ENCODE data around the gene MAPK7. TPM values are rescaled to one million over a fixed set of nuclear protein-coding genes. Genes with fewer than 3 reads are reported as not detected.

MAPK7 gene
- total RNA-seq (2014; rRNA removed; shearing (Covaris generic)), result 11.5 and 15.5 TPM in 2 replicates

GRCh38 chr17:19378416-19379360 lies at the start of gene MAPK7:
MAPK7 (plus strand) TSS chr17:19378498; CDS start chr17:19378901, 403 bp downstream.
- no peak for DNase-seq (ENCODE audit: low spot score)

- DNase-seq (ENCODE audit: low spot score), result no peak
These were observed 49.2 kb upstream of the MAPK7 start for GRCh38 chr17:19329136-19329535.

DNA sequence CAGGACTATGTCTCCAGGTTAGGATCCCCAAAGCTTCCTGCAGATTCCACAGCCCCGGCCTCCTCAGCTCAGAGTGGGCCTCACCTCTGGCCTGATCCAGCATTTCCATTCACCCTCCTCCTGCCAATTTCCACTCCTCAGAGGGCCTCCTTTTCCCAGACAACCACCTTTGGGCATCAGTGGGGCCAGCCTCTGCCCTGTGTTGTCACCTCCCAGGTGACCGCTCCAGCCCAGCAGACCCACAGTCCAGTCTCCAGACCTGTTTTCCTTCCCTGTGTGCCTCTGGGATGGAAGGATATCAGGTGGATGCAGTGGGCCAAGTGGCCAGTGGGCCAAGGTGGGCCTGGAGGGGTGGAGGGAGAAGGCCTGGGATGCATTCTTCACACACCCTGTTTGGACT lies 48.5 kb upstream of the MAPK7 start:
- no peak for DNase-seq (ENCODE audit: low spot score)

GRCh38 chr17:19330271-19330670 lies 48.0 kb upstream of the MAPK7 start:
- no peak for DNase-seq (ENCODE audit: low spot score)

DNA sequence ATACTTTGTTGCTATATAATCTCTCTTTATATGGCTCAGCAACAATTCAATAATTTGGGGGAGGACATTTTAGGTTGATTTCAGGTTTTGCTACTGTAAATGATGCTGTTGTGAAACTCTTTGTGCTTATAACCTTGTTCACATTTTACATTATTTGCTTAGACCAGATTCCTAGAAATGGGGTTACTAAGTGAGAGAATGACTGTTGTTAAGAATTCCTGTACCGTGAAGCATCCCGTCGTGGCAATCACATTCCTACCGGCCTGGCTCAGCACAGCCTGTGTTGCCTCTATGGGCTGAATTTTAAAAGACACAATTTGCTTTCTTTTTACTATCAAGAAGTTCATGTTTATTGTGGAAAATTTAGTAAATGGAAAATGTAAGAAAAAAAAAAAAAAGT lies 47.2 kb upstream of the MAPK7 start:
- DNase-seq (ENCODE audit: low spot score), result peak; percentile 69

DNA sequence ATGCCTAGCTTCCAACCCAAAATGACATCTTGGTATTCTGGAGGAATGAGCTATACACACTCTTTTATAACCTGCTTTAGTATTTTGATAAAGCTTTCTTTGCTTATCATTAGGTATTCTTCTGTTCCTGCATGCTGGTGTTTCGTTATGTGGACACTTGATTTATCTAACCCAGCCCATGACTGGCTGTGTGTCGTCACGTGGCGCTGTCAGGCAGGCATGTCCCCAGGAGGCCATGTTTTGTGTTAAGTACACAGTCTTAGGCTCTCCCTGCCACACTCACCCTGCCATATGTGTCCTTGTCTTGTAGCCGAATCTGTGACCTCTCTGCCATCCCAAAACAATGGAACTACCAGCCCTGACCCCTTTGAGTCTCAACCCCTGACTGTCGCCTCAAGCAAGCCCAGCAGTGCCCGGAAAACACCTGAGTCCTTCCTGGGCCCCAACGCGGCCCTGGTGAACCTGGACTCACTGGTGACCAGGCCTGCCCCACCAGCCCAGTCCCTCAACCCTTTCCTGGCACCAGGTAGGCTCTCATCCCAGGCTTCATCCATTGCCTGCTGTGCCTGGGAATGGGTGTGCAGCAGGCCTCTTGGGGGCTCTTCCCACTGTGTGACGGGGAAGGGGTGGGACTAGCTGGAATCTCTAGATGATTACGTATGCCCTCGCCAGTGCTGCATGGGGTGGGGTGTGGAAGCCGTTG lies 46.6 kb upstream of the MAPK7 start:
- DNase-seq (ENCODE audit: low spot score), result no peak

- no peak for DNase-seq (ENCODE audit: low spot score)
These were observed 45.7 kb upstream of the MAPK7 start for GRCh38 chr17:19332371-19333131.

DNA sequence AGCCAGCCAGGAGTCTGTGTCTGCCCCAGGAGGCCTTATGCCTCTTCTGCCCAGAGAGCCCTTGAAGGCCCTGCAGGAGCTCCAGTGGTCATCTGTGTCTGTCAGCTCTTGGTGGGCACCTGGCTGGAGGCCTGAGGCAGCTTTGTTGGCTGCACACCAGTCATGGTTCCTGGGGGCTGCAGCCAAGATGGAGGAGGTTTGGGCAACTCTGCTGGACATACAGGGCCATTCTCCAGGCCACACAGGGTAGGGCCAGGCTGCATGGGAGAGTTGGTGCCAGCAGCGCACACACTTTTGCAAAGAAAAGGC lies 45.2 kb upstream of the MAPK7 start:
- DNase-seq (ENCODE audit: low spot score), result no peak

DNA sequence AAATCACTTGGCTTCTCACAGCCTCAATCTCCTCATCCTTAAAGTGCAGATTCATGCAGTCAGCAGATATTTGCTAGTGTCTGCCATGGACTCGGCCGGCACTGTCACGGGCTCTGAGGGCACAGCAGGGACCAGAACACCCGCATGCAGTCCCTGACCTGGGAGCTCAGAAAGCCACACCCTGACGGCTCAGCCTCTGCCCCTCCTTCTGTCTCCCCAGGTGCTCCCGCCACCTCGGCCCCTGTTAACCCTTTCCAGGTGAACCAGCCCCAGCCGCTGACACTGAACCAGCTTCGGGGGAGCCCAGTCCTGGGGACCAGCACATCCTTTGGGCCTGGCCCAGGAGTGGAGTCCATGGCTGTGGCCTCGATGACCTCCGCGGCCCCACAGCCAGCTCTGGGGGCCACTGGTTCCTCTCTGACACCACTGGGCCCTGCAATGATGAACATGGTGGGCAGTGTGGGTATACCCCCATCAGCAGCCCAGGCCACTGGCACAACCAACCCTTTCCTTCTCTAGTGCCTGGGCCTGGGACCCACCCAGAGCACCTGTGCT lies 44.5 kb upstream of the MAPK7 start:
- no peak for DNase-seq (ENCODE audit: low spot score)

DNA sequence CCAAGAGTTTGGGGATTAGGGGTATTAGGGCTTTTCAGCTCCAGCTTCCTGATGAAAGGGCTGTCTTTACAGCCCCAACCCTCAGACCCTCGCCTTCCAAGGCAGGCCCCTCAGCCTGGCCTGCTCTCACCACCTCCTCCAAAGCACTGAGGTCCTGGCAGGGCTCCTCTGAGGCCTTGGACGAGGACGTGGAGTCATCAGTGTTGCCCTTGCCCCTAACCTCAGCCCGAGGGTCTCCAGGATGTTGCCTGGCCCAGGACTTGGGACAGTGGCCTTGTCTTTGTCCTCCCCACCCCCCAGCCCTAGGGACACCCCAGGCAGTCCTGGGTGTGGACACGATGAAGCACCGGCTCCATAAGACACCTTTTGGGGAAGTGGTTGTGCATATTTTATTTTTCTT lies 44.0 kb upstream of the MAPK7 start:
- no peak for DNase-seq (ENCODE audit: low spot score)

DNA sequence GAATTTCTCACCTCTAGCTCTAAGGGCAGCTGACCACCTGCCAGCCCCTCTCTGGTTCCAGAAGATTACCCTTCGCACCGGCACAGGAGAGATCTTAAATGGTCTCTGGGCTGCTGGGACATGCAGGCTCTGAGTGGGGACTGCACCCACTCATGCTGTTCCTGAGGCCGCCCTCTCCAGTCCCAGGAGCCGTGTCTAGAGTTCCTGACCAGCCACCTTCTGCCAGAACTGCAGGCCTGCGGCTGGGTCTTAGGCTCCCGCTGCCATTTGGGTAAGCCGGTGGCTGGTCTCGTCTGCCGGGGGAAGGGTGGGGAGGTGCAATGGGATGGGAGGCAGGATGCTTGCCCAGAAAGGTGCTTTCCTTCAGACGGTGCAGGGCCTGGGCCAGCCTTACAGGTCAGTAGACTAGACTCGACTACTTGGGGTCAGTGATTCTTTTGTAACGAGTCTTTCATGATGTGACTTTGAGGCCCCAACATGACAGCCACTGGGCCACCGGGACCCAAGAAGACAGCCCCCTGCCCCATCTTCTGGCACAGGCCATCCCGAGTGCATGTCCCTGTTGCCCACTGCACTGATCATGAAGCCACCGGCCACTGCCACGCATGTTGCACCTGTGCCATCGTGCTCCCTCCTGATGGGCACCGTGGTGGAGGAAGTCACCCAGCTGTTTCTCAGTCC lies 42.2 kb upstream of the MAPK7 start:
- DNase-seq (ENCODE audit: low spot score), result no peak

GRCh38 chr17:19336938-19337711 lies 41.2 kb upstream of the MAPK7 start:
- no peak for DNase-seq (ENCODE audit: low spot score)

GRCh38 chr17:19337712-19338023 lies 40.6 kb upstream of the MAPK7 start:
- DNase-seq (ENCODE audit: low spot score), result no peak

- DNase-seq (ENCODE audit: low spot score), result peak; percentile 31
These were observed 40.0 kb upstream of the MAPK7 start for GRCh38 chr17:19338031-19338990.

DNA sequence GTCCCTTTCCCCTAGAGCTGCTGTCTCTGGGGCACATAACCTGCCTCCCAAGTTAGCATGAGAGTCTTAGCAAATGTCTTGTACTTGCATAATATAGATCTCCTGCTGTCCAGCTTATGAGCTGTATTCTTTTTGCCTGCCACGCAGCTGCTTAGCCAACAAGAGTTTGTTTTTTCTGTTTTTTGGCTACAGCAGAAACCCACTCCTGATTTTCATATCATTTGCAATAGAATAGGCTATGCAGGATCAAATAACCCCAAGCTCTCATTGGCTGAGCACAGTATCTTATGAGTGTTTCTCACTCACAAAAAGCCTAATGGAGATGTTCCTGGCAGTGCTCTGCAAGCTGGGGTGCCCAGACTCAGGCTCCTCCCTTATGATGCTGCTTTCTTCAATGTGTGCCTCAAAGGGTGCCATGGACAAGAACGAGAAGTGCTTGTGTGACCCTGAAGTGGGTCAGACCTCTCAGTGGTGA lies 38.9 kb upstream of the MAPK7 start:
- DNase-seq (ENCODE audit: low spot score), result no peak

GRCh38 chr17:19341211-19341631 lies 37.1 kb upstream of the MAPK7 start:
- no peak for DNase-seq (ENCODE audit: low spot score)

GRCh38 chr17:19341641-19342610 lies 36.4 kb upstream of the MAPK7 start:
- no peak for DNase-seq (ENCODE audit: low spot score)

GRCh38 chr17:19342611-19343255 lies 35.6 kb upstream of the MAPK7 start:
- no peak for DNase-seq (ENCODE audit: low spot score)

Measured in A172 (cell line).